ENCODE results near the gene OLFML2A.
"Not testable (repeated sequence)": the region's sequence is repeated elsewhere in the genome, so short reads cannot be mapped to it uniquely, and the experiment has no call there.

OLFML2A gene

GRCh38 chr9:124831642-124832364, 54.9 kb downstream of the OLFML2A start:
- DNase-seq = no peak

DNA sequence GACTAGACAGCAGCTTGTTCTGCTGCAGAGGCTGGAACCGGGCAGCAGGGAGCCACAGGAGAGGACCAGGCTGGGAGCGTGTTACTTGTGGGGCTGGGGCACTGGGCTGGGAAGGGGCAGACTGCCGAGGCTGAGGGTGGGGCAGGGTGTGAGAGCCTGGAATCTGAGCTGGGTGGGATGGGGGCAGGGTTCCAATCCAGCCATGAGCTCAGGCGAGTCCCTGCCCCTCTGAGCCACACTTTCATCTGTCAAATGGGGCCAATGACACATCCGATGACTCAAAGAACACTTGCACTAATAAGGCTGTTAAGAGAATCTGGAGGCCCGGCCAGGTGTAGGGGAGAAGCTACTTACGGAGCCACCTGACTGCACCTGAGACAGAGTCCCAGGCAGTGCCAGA, 57.7 kb downstream of the OLFML2A start:
- DNase-seq = no peak

DNA sequence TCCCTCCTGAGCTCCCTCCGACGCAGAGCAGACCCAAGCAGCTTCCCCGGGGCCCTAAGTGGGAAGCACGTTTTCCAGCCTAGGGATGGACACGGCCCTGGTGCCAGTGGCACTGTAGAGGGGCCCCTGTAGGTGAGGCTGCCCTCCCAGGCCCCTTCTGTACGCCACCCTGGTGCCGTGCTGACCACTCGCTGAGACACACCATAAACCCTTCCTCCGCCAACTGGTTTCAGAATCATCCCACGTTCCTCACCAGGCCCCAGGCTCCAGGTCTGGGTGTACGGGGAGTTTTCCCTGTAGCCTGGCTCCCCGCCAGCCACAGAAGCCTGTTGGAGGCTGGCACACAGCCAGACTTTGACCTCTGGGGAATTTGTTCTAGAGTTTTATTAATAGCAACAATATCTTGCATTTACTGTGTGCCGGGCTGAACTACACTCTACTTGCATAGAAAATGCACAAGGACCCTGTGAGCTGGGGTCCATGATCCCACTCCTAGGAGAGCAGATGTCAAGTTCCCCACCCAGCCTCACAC, 58.2 kb downstream of the OLFML2A start:
- peak in 1 of 2 experiments; percentile 64 for DNase-seq

GRCh38 chr9:124838132-124838531, 61.2 kb downstream of the OLFML2A start:
- not testable (repeated sequence) for DNase-seq

DNA sequence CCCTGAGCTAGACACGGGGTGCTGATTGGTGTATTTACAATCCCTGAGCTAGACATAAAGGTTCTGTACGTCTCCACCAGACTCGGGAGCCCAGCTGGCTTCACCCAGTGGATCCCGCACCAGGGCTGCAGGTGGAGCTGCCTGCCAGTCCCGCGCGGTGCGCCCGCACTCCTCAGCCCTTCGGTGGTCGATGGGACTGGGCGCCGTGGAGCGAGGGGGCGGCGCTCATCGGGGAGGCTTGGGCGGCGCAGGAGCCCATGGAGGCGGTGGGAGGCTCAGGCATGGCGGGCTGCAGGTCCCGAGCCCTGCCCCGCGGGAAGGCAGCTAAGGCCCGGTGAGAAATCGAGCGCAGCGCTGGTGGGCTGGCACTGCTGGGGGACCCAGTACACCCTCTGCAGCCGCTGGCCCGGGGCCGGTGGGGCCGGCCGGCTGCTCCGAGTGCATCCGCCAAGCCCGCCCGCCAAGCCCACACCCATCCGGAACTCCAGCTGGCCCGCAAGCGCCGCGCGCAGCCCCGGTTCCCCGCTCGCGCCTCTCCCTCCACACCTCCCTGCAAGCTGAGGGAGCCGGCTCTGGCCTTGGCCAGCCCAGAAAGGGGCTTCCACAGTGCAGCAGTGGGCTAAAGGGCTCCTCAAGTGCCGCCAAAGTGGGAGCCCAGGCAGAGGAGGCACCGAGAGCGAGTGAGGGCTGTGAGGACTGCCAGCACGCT, 61.8 kb downstream of the OLFML2A start:
- not testable (repeated sequence) for DNase-seq

DNA sequence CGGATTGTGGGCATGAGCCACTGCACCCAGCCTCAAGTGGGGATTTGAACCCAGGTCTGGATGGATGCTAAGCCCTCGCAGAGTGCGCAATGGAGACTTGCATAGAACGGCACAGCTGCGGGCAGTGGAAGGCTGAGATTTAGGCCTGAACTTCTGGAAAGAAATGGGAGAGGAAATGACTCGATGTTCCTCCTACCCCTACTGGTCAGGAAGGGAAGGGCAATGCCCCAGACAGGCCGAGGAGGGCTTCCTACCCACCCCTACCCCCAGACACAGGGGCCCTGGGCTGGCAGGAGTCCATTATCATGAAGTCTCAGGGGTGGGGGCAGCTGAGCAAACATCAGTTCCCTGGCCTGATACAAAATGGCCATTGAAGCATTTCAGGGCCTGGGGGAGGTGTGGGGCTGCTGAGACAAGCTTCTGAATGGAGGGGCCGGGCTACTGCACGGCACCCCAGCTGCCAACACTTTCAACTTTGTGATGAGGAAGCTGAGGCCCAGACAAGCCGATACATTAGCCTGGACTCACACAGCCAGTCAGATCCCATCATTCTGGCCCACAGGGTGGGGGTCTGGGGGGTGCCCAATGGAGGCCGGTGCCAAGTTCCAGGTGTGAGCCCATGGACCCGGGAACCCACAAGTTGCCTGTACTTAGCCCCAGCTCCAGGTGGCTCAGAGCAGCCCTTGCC, 62.8 kb downstream of the OLFML2A start:
- DNase-seq = no peak

GRCh38 chr9:124840300-124840833, 63.4 kb downstream of the OLFML2A start:
- DNase-seq = peak in 1 of 2 experiments; percentile 11

DNA sequence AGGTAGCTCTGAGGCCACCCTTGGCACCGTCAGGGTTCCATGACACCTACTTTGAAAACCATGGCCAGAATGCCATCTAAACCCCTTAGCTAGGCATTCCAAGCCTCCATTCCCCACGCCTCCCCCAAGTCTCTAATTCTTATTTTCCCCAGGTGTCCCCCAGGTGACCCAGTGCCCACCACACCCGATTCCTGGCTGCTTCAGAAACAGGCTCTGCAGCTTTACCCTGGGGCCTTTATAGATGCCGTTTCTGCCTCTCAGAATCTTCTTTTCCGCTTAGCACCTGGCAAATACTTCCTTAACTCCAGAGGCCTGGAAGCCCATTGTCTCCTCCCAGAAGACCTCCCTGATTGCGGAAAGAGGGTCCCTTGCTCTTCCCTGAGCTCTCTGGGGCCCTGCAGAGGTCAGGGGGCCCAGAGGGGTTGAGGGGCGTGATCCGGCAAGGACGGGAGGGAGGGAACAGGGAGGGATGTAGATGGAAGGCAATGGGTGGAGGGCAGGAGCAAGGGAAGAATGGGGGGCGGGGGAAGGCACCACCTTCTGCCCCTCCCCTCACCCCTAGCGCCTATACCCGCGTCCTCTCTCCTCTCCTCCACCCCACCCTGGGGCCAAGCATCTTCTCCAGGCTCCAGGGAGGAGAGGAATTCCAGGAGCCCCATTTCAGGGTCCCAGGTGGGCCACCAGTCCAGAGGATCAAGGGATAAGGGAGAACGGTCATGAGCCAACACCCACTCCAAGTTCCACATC, 64.3 kb downstream of the OLFML2A start:
- peak in 1 of 2 experiments; percentile 2 for DNase-seq

DNA sequence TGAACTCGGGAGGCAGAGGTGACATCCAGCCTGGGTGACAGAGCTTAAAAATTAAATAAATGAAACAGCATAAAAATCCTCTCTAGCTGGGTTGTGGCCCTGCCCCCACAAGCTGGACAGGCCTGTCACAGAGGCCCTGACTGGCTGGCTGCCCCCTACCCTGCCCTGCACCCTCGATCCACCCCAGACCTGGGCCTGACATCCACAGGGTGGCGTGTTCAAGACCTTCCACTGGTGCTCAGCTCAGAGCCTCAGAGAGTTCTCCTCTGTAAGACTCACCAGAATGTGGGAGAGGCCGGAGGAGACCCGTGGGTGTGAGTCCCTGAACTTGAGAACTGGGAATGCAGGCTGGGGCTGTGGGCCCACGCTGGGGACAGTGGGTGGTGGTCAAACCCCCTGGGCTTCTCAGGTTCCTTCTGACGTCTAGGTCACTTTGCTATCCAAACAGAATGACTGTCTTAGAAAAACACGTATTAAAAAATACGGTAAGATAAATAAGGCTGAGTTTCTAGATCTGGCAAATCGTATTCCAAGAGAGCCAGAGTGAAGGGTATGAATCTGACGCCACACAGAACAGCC, 66.6 kb downstream of the OLFML2A start:
- no peak for DNase-seq

GRCh38 chr9:124844291-124844690, 67.4 kb downstream of the OLFML2A start:
- DNase-seq = no peak

DNA sequence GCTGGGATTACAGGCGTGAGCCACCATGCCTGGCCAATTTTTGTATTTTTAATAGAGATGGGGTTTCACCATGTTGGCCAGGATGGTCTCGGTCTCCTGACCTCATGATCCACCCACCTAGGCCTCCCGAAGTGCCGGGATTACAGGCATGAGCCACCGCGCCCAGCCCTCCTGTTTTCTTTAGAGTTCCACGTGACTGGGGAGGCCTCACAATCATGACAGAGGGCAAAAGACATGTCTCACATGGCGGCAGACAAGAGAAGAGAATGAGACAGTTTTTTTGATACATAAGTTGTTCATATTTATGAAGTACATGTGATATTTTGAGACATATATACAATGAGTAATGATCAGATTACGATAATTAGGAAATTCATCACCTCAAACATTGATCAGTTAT, 69.5 kb downstream of the OLFML2A start:
- not testable (repeated sequence) for DNase-seq

- no peak for DNase-seq
These were observed 70.0 kb downstream of the OLFML2A start for GRCh38 chr9:124846969-124847368.

DNA sequence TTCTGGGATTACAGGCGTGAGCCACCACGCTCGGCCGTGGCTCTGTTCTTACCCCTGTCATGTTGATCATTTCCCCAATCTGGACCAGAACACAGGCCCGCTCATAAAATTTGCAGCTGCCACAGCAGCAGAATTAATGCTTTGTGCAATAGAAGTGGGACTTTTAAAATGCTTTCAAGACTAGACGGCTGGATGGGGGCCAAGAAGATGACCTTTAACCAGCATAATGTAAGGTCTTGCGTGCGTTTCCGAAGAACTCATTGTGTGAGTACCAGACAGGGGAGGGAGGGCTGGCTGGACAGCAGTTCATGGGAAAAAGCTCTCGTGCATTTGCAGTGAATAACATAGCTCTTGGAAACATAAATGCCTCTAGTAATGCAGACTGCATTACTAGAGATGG, 72.9 kb downstream of the OLFML2A start:
- DNase-seq = no peak

GRCh38 chr9:124852121-124852828, 75.3 kb downstream of the OLFML2A start:
- no peak for DNase-seq

- peak; percentile 21 to 73 for DNase-seq
These were observed 76.0 kb downstream of the OLFML2A start, which contains the start of gene WDR38 for GRCh38 chr9:124852829-124853531. TSS of gene WDR38 (plus strand) at chr9:124853460. CDS start at chr9:124853532, 72 bp downstream.

GRCh38 chr9:124853605-124854143, 76.7 kb downstream of the OLFML2A start:
- no peak for DNase-seq

DNA sequence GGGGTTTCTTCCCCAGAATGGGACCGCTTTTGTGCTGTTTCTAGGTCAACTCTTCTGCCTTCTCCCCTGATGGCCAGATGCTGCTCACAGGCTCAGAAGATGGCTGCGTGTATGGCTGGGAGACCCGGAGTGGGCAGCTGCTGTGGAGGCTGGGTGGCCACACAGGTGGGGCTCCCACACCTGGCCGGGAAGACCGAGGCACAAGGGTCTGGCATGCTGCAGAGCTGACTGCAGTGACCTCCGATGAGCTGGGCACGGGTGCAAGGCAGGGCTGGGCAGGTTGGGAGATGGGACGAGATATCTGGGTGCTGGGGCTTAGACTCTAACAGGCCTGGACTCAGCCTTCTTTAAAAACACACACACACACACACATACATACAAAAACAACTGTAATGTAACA, 77.2 kb downstream of the OLFML2A start:
- DNase-seq = no peak

- no peak for DNase-seq
These were observed 77.9 kb downstream of the OLFML2A start for GRCh38 chr9:124854822-124855221.

DNA sequence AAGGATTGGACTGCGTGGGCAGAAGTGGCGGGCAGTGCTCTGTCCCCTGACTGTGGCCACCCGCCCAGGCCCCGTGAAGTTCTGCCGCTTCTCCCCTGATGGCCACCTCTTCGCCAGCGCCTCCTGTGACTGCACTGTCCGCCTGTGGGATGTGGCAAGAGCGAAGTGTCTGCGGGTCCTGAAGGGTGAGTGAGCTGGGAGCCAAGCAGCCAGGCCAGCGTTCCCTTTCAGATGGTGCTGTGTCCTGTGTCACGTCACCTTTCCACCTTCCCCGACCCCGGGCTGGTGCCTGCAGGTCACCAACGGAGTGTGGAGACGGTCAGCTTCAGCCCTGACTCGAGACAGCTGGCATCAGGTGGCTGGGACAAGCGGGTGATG, 78.6 kb downstream of the OLFML2A start:
- no peak for DNase-seq

All from NCI-H526 (cell line).